ENCODE data around the gene CHIT1. TPM values are rescaled to one million over a fixed set of nuclear protein-coding genes. Genes with fewer than 3 reads are reported as not detected.

The CHIT1 gene
- total and polyA plus RNA-seq, 9 of the 15 experiments (the other 6 are each of a cell fraction or from before 2014, with no cell fraction given): not detected

- no peak overlapping the region for H3K4me3 ChIP-seq
- FAIRE-seq: no peak
- ChIA-PET CTCF (ENCODE audit: low intra/inter-chr PET ratio) (no interaction called here), POLR2A (interaction anchor here (0.6 to 0.7 kb wide), 3 partner anchors 21 to 532 kb away, joined by 3 to 4 read pairs (median 3); no protein-coding TSS in a partner anchor)
- no TSS peak for BruUV-seq (replicated peaks)
- TF ChIP-seq SMAD1 (IDR thresholded peaks at IDR 0.05; ENCODE audit: low read depth, low read length, partially characterized antibody): no peak
- TF ChIP-seq CBX2 (IDR thresholded peaks at IDR 0.05; ENCODE audit: insufficient read depth, low read length, poor library complexity, severe bottlenecking): no peak
- no peak for TF ChIP-seq FOXJ3 (CRISPR knock-in tag; IDR thresholded peaks at IDR 0.05)
- TF ChIP-seq ZBTB33 (CRISPR knock-in tag; IDR thresholded peaks at IDR 0.05): no peak
- no peak for TF ChIP-seq ZNF3 (CRISPR knock-in tag; IDR thresholded peaks at IDR 0.05)
- no peak for TF ChIP-seq ZBTB26 (CRISPR knock-in tag; IDR thresholded peaks at IDR 0.05)
- no peak for TF ChIP-seq CHCHD3 (CRISPR knock-in tag; IDR thresholded peaks at IDR 0.05)
- no peak for TF ChIP-seq RCOR1 (IDR thresholded peaks at IDR 0.05; ENCODE audit: borderline replicate concordance in 1 of 2, low read depth in 2 of 2, low read length in 2 of 2)
- TF ChIP-seq THRA (IDR thresholded peaks at IDR 0.05): no peak
- H3K79me2 ChIP-seq (ENCODE audit: control insufficient read depth, insufficient read depth, low read length): no peaks in the 10 kb centered on the region
- no peak for ATAC-seq
- H3K4me1 ChIP-seq (replicated peaks in 1 of 2; ENCODE audit: control insufficient read depth in 2 of 2, insufficient read depth in 2 of 2, low read length in 2 of 2): 0 out of 5 replicates have a peak, but pooled peaks cover 0 to 2% of the 10 kb centered on the region in 2 experiments
- WGBS (ENCODE audit: insufficient coverage, low coverage, missing lambda C conversion rate): 1% methylated on average over 5 of the region's 5 CpGs
- no peak overlapping the region for H2AFZ ChIP-seq (ENCODE audit: low read depth, low read length)
- intact Hi-C loops (cut with micrococcal nuclease) (no loop called here), in situ Hi-C loops (cut with MboI) (no loop called here)
- H4K20me1 ChIP-seq (replicated peaks; ENCODE audit: control insufficient read depth, insufficient read depth, low read length): peaks cover 19% of the 10 kb centered on the region
- H3K9ac ChIP-seq (ENCODE audit: insufficient read depth in 1 of 2, low read depth in 2 of 2, low read length in 2 of 2): no peak overlapping the region
- no peak overlapping the region for H3K27ac ChIP-seq (ENCODE audit: extremely low read depth, low read depth, low read length)
- no peak overlapping the region for H3K4me2 ChIP-seq (ENCODE audit: insufficient read depth, low read length)
- H3K9me1 ChIP-seq (ENCODE audit: control insufficient read depth, insufficient read depth, low read length): no peaks in the 10 kb centered on the region
- H3K36me3 ChIP-seq (ENCODE audit: control insufficient read depth, insufficient read depth, low read length): no peaks in the 10 kb centered on the region
- H3K27me3 ChIP-seq (ENCODE audit: control insufficient read depth in 2 of 2, insufficient read depth in 2 of 2, low read length in 2 of 2): peaks cover 17 to 74% of the 10 kb centered on the region in 2 experiments; a peak in 4 of 5 replicates
- DNase-seq (ENCODE audit: extremely low read depth in 1 of 4, low spot score in 3 of 4): no peak
- H3K9me3 ChIP-seq (replicated peaks; ENCODE audit: control insufficient read depth, insufficient read depth, low read depth, low read length): no peaks in the 10 kb centered on the region
These were observed 51.4 kb downstream of the CHIT1 start for GRCh38 chr1:203178083-203178482.
